HepG2 (cell line): Measurements from ENCODE around the gene VAMP2. TPM values are rescaled to one million over a fixed set of nuclear protein-coding genes. Genes with fewer than 3 reads are reported as not detected.

Experiments
- HES4 ChIP-seq: sonication (generic); formaldehyde crosslinking; IDR thresholded peaks from 2 replicates; pipeline ENCODE4 v1.9.0; 2021; ENCODE audit warnings: mild to moderate bottlenecking, missing genetic modification reagents, borderline replicate concordance
- KAT8 ChIP-seq: IDR thresholded peaks from 2 replicates; pipeline ENCODE4 v1.6.1; 2016; ENCODE audit warnings: missing genetic modification reagents, missing compliant biosample characterization
- MTF2 ChIP-seq: sonication (generic); formaldehyde crosslinking; IDR thresholded peaks from 2 replicates; pipeline ENCODE4 v1.5.0; 2020; ENCODE audit warnings: missing genetic modification reagents, borderline replicate concordance
- MYC ChIP-seq: sonication (generic); formaldehyde crosslinking; IDR thresholded peaks from 2 replicates; pipeline ENCODE4 v1.9.0; 2021; ENCODE audit warnings: missing genetic modification reagents, borderline replicate concordance
- NFKBIZ ChIP-seq: IDR thresholded peaks from 2 replicates; pipeline ENCODE4 v1.6.1; 2018; ENCODE audit warnings: missing genetic modification reagents, missing compliant biosample characterization
- NFRKB ChIP-seq: fragments of 450-650 bp; IDR thresholded peaks from 2 replicates; pipeline ENCODE4 v1.6.1; 2017
- NR2F2 ChIP-seq: IDR thresholded peaks from 2 replicates; pipeline ENCODE4 v1.6.1; 2012; ENCODE audit warnings: low read depth, inconsistent platforms, borderline replicate concordance
- PAF1 ChIP-seq: IDR thresholded peaks from 2 replicates; pipeline ENCODE4 v1.6.1; 2016; ENCODE audit warnings: missing genetic modification reagents, missing compliant biosample characterization
- PAWR ChIP-seq: sonication (generic); formaldehyde crosslinking; IDR thresholded peaks from 2 replicates; pipeline ENCODE4 v1.4.0; 2020; ENCODE audit warnings: missing genetic modification reagents, mild to moderate bottlenecking, borderline replicate concordance
- PPARG ChIP-seq: conservative IDR thresholded peaks from 2 replicates; pipeline ENCODE4 v1.6.1; 2016; ENCODE audit warnings: missing biosample characterization, missing genetic modification reagents
- SMAD1 ChIP-seq: sonication (generic); formaldehyde crosslinking; IDR thresholded peaks from 2 replicates; pipeline ENCODE4 v1.4.0; 2020; ENCODE audit warnings: missing genetic modification reagents, low read depth, mild to moderate bottlenecking, borderline replicate concordance
- TAF1 ChIP-seq: sonication (generic); formaldehyde crosslinking; IDR thresholded peaks from 2 replicates; pipeline ENCODE4 v1.4.0; 2020; ENCODE audit warnings: missing genetic modification reagents
- YY1 ChIP-seq: IDR thresholded peaks from 2 replicates; pipeline ENCODE4 v1.6.1; 2011; ENCODE audit warnings: low read length, low read depth, moderate library complexity, mild to moderate bottlenecking; ENCODE audit not compliant: insufficient read depth, insufficient replicate concordance
- ZMYM4 ChIP-seq: sonication (generic); formaldehyde crosslinking; IDR thresholded peaks from 2 replicates; pipeline ENCODE4 v1.8.1; 2023; ENCODE audit warnings: mild to moderate bottlenecking, missing genetic modification reagents
- ZNF329 ChIP-seq: sonication (generic); formaldehyde crosslinking; IDR thresholded peaks from 2 replicates; pipeline ENCODE4 v1.9.0; 2021; ENCODE audit warnings: low read depth, mild to moderate bottlenecking, missing genetic modification reagents
- ZNF382 ChIP-seq: sonication (generic); formaldehyde crosslinking; IDR thresholded peaks from 2 replicates; pipeline ENCODE4 v1.5.0; 2020; ENCODE audit warnings: missing genetic modification reagents, mild to moderate bottlenecking, borderline replicate concordance
- ZNF543 ChIP-seq: sonication (generic); formaldehyde crosslinking; IDR thresholded peaks from 2 replicates; pipeline ENCODE4 v1.4.0; 2020; ENCODE audit warnings: mild to moderate bottlenecking, missing genetic modification reagents
- ZNF567 ChIP-seq: sonication (generic); formaldehyde crosslinking; IDR thresholded peaks from 2 replicates; pipeline ENCODE4 v1.8.1; 2023; ENCODE audit warnings: mild to moderate bottlenecking, missing genetic modification reagents, borderline replicate concordance
- ZNF761 ChIP-seq: sonication (generic); formaldehyde crosslinking; conservative IDR thresholded peaks from 2 replicates; pipeline ENCODE4 v1.4.0; 2020; ENCODE audit warnings: mild to moderate bottlenecking, missing genetic modification reagents
- ZNF775 ChIP-seq: sonication (generic); formaldehyde crosslinking; IDR thresholded peaks from 2 replicates; pipeline ENCODE4 v1.4.0; 2020; ENCODE audit warnings: missing genetic modification reagents, mild to moderate bottlenecking, moderate library complexity, borderline replicate concordance
- polyA plus RNA-seq, 8 experiments: library from polyadenylated mRNA; depleted of rRNA in 3 of 8; stranded (reverse) in 7 of 8; unstranded in 1 of 8; fragments of >200 nt; fragmentation: Illumina TruSeq in 4 of 8; extraction: Trizol in 4 of 8; gene quantifications; 2 replicates each; pipeline versions ENCODE4 v1.2.1 to v1.2.3, GENCODE V29; 2011 to 2016; ENCODE audit warnings: low read depth in 4 of 8, missing spikeins in 1 of 8, mixed read lengths in 1 of 8; ENCODE audit not compliant: insufficient read depth in 1 of 8
- total RNA-seq, 5 experiments: library from RNA; depleted of rRNA; stranded (reverse); fragments of >200 nt; fragmentation: Illumina TruSeq; extraction: Trizol; gene quantifications; 2 replicates each; pipeline ENCODE4 v1.2.3, GENCODE V29; 2016; ENCODE audit warnings: low read depth in 1 of 5
- TF ChIP-seq, protein P1 (sequence below): IDR thresholded peaks from 2 replicates; pipeline ENCODE4 v1.6.1; 2012; ENCODE audit warnings: low read length, improper control_type of control experiment
- TF ChIP-seq, protein P2 (sequence below): sonication (generic); formaldehyde crosslinking; IDR thresholded peaks from 2 replicates; pipeline ENCODE4 v1.4.0; 2020; ENCODE audit warnings: mild to moderate bottlenecking, missing genetic modification reagents
- TF ChIP-seq, protein P3 (sequence below): sonication (generic); formaldehyde crosslinking; IDR thresholded peaks from 2 replicates; pipeline ENCODE4 v1.8.0; 2022; ENCODE audit warnings: missing genetic modification reagents, mild to moderate bottlenecking, inconsistent platforms, borderline replicate concordance

The VAMP2 gene
- total and polyA plus RNA-seq, 2 of the 13 experiments (the other 11 are each of a cell fraction or from before 2014, with no cell fraction given) = 3.9 to 17.2 TPM

DNA sequence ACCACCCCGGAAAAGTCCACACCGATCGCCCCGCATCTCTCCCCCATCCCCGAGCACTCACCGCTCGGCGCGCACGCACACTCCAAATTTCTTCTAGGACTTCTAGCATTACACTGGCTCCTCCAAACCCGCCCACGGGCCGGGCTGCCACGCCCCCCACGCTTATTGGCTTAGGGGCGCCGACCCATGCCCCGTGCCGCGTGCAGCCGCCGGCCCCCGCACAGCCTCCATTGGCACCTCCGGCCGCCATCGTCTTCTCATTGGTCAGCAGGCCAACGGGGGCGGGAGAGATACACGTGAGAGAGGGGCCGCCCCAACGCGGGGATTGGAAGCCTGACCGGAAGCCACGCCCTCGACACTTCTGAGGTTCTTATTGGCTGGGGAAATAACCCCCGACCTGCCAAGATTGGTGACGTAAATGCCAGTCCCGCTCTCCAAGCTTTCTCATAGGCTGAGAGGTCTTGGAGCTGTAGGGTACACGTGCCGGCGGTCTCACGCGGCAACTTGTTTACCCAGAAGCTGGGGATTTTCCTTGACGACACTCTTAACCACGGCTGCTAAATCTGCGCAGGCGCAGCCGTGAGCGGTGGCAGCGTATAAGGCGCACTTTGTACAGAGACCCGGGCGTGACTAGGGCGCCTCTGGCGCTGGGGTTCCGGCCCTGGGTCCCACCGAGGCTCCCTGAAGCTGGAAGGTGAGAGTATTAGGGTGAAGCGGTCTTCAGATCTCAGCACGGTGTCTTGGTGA is 6.3 kb downstream of the VAMP2 start (continued):
- TF ChIP-seq, protein P1, sequence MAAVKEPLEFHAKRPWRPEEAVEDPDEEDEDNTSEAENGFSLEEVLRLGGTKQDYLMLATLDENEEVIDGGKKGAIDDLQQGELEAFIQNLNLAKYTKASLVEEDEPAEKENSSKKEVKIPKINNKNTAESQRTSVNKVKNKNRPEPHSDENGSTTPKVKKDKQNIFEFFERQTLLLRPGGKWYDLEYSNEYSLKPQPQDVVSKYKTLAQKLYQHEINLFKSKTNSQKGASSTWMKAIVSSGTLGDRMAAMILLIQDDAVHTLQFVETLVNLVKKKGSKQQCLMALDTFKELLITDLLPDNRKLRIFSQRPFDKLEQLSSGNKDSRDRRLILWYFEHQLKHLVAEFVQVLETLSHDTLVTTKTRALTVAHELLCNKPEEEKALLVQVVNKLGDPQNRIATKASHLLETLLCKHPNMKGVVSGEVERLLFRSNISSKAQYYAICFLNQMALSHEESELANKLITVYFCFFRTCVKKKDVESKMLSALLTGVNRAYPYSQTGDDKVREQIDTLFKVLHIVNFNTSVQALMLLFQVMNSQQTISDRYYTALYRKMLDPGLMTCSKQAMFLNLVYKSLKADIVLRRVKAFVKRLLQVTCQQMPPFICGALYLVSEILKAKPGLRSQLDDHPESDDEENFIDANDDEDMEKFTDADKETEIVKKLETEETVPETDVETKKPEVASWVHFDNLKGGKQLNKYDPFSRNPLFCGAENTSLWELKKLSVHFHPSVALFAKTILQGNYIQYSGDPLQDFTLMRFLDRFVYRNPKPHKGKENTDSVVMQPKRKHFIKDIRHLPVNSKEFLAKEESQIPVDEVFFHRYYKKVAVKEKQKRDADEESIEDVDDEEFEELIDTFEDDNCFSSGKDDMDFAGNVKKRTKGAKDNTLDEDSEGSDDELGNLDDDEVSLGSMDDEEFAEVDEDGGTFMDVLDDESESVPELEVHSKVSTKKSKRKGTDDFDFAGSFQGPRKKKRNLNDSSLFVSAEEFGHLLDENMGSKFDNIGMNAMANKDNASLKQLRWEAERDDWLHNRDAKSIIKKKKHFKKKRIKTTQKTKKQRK = no peak
- TF ChIP-seq NFRKB (no peak), ZNF761 (CRISPR knock-in tag) (no peak), HES4 (CRISPR knock-in tag) (no peak), ZMYM4 (peak; percentile 57), PPARG (CRISPR knock-in tag) (no peak), PAWR (CRISPR knock-in tag) (no peak), ZNF567 (no peak), YY1 (peak; percentile 40), NR2F2 (no peak), ZNF543 (CRISPR knock-in tag) (no peak), KAT8 (CRISPR knock-in tag) (0 out of 2 replicates have a peak, but pooled peaks have one; percentile 32), ZNF329 (CRISPR knock-in tag) (no peak), ZNF382 (no peak), MYC (CRISPR knock-in tag) (peak; percentile 59; the same call in 1 of the 2 replicates), NFKBIZ (CRISPR knock-in tag) (no peak), MTF2 (peak; percentile 74; the same call in 1 of the 2 replicates), TAF1 (CRISPR knock-in tag) (peak; percentile 13; the same call in 1 of the 2 replicates), ZNF775 (CRISPR knock-in tag) (no peak), SMAD1 (CRISPR knock-in tag) (no peak), PAF1 (CRISPR knock-in tag) (no peak)
- TF ChIP-seq, protein P2, sequence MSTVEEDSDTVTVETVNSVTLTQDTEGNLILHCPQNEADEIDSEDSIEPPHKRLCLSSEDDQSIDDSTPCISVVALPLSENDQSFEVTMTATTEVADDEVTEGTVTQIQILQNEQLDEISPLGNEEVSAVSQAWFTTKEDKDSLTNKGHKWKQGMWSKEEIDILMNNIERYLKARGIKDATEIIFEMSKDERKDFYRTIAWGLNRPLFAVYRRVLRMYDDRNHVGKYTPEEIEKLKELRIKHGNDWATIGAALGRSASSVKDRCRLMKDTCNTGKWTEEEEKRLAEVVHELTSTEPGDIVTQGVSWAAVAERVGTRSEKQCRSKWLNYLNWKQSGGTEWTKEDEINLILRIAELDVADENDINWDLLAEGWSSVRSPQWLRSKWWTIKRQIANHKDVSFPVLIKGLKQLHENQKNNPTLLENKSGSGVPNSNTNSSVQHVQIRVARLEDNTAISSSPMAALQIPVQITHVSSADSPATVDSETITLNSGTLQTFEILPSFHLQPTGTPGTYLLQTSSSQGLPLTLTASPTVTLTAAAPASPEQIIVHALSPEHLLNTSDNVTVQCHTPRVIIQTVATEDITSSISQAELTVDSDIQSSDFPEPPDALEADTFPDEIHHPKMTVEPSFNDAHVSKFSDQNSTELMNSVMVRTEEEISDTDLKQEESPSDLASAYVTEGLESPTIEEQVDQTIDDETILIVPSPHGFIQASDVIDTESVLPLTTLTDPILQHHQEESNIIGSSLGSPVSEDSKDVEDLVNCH (CRISPR knock-in tag) = no peak
- TF ChIP-seq, protein P3, sequence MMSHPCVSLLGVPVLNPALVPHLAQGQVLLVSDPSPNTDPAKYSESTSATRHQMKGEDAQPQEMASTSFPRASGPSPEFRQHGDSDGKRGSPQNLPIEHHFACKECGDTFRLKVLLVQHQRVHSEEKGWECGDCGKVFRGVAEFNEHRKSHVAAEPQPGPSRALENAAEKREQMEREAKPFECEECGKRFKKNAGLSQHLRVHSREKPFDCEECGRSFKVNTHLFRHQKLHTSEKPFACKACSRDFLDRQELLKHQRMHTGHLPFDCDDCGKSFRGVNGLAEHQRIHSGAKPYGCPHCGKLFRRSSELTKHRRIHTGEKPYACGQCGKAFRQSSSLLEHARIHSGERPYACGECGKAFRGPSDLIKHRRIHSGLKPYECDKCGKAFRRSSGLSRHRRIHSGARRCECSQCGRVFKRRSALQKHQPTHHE (CRISPR knock-in tag) = no peak
